Kidney (tissue), 14 donors: ENCODE results near the gene CPT1B. TPM values are rescaled to one million over a fixed set of nuclear protein-coding genes. Genes with fewer than 3 reads are reported as not detected.

Source experiments
- DNase-seq, 5 donors: peaks; one replicate each; pipeline ENCODE4 v3.0.0-alpha.2; 2013 to 2020
- FAIRE-seq: peaks from 2 replicates; lab custom pipeline; 2012; peaks lifted over from hg19 to GRCh38; lab: Jason Lieb, UNC
- H3K27ac ChIP-seq, 2 donors: one replicate each; pipeline ENCODE4 v1.7.0; 2013; ENCODE audit warnings: low read depth in 2 of 2, low read length in 2 of 2, inconsistent platforms in 1 of 2
- H3K27me3 ChIP-seq: one replicate; pipeline ENCODE4 v1.7.1; 2013; ENCODE audit warnings: low read length, inconsistent platforms; ENCODE audit not compliant: control insufficient read depth, insufficient read depth
- H3K36me3 ChIP-seq, 3 donors: one replicate each; pipeline versions ENCODE4 v1.7.0 to v1.7.1; 2013; ENCODE audit warnings: low read length in 3 of 3, control low read depth in 1 of 3, inconsistent platforms in 1 of 3; ENCODE audit not compliant: insufficient read depth in 3 of 3, control insufficient read depth in 2 of 3
- H3K4me1 ChIP-seq, 3 donors: one replicate each; pipeline versions ENCODE4 v1.7.0 to v1.7.1; 2013; ENCODE audit warnings: low read length in 3 of 3, inconsistent platforms in 1 of 3, low read depth in 1 of 3; ENCODE audit not compliant: control insufficient read depth in 2 of 3, insufficient read depth in 2 of 3
- H3K4me3 ChIP-seq, 3 donors: one replicate each; pipeline versions ENCODE4 v1.7.0 to v1.8.1; 2013; ENCODE audit warnings: low read length in 3 of 3, control low read depth in 1 of 3, inconsistent platforms in 1 of 3
- H3K9ac ChIP-seq, 3 donors: one replicate each; pipeline versions ENCODE4 v1.7.0 to v1.7.1; 2013; ENCODE audit warnings: low read length in 3 of 3, control low read depth in 1 of 3, inconsistent platforms in 1 of 3
- H3K9me3 ChIP-seq, 3 donors: one replicate each; pipeline versions ENCODE4 v1.7.0 to v1.7.1; 2013; ENCODE audit warnings: low read length in 3 of 3, control low read depth in 1 of 3, inconsistent platforms in 1 of 3; ENCODE audit not compliant: control insufficient read depth in 2 of 3, insufficient read depth in 1 of 3
- CTCF ChIP-seq: IDR thresholded peaks from 3 replicates; pipeline ENCODE4 v1.5.1; 2012; ENCODE audit warnings: mild to moderate bottlenecking, moderate library complexity, borderline replicate concordance; ENCODE audit not compliant: insufficient read depth; ENCODE audit errors: extremely low read depth
- intact Hi-C: fragments of 100-400 bp; cut with DNase I; formaldehyde crosslinking; loops from one replicate; pipeline ENCODE4 v1.11.1; 2022
- polyA plus RNA-seq: library from polyadenylated mRNA; stranded (reverse); fragments of 350-450 nt; fragmentation: Illumina TruSeq; extraction: RNeasy Lipid Tissue Mini Kit (QIAGEN cat#74804); gene quantifications from one replicate; pipeline ENCODE4 v1.2.3, GENCODE V29; 2014; ENCODE audit warnings: low read depth, low replicate concordance; ENCODE audit not compliant: insufficient read depth
- total RNA-seq: library from RNA; stranded (reverse); fragmentation: NEBNext Ultra II Directional; extraction: Animal tissue kit (Norgen Biotek cat#: 25700); gene quantifications from one replicate; pipeline ENCODE4 v1.2.1, GENCODE V29; 2021
- donor health status: control.
- donor health status: control.
- donor health status: control.
- donor health status: control.
- donor health status: control.
- donor health status: DM: yes; HTN: yes; CAD: no.
- donor health status: Normal renal cell carcinoma (clear cell type).

CPT1B gene
- total and polyA plus RNA-seq, 2 donors from 2014 or later, result 20.6 to 34.3 TPM

- TF ChIP-seq CTCF, result no peak
- FAIRE-seq (no peak), DNase-seq (peak in 2 of 5 donors; percentile 72 to 91)
- Histone ChIP-seq H3K4me3 (peak overlapping the region in 2 of 3 donors; percentile 52 to 65), H3K9ac (peak overlapping the region in 1 of 3 donors; percentile 58), H3K4me1 (peaks cover 0 to 28% (median 11%) of the 10 kb centered on the region in 3 donors), H3K36me3 (peaks cover 0 to 7% (median under 1%) of the 10 kb centered on the region in 3 donors), H3K9me3 (no peaks in the 10 kb centered on the region), H3K27ac (peak overlapping the region; percentile 89 to 95), H3K27me3 (peaks cover 7% of the 10 kb centered on the region)
- intact Hi-C loops, result no loop called here
Measured at GRCh38 chr22:50526834-50527801, 51.1 kb downstream of the CPT1B start.

GRCh38 chr22:50526108-50526833 is 52.0 kb downstream of the CPT1B start:
- peaks cover 6% of the 10 kb centered on the region for H3K27me3 ChIP-seq
- intact Hi-C loops, result no loop called here
- peak overlapping the region in 1 of 3 donors; percentile 58 for H3K9ac ChIP-seq
- FAIRE-seq (no peak), DNase-seq (peak; percentile 85 to 97 (median 87))
- TF ChIP-seq CTCF, result peak; percentile 51
- peaks cover 0 to 7% (median 6%) of the 10 kb centered on the region in 3 donors for H3K36me3 ChIP-seq
- peak overlapping the region; percentile 89 to 95 for H3K27ac ChIP-seq
- peak overlapping the region in 2 of 3 donors; percentile 52 to 65 for H3K4me3 ChIP-seq
- H3K9me3 ChIP-seq, result no peaks in the 10 kb centered on the region
- peaks cover 0 to 28% (median 11%) of the 10 kb centered on the region in 3 donors for H3K4me1 ChIP-seq

- intact Hi-C loops, result no loop called here
- Histone ChIP-seq H3K27me3 (peaks cover 2% of the 10 kb centered on the region), H3K4me1 (peaks cover 0 to 25% (median 11%) of the 10 kb centered on the region in 3 donors), H3K9ac (no peak overlapping the region), H3K27ac (peak overlapping the region; percentile 89 to 95), H3K9me3 (no peaks in the 10 kb centered on the region), H3K4me3 (peak overlapping the region in 2 of 3 donors; percentile 24 to 65), H3K36me3 (peaks cover 0 to 7% (median 6%) of the 10 kb centered on the region in 3 donors)
- DNase-seq (peak in 1 of 5 donors; percentile 91), FAIRE-seq (no peak)
- peak; percentile 29 for TF ChIP-seq CTCF
Measured at GRCh38 chr22:50525858-50526107, 52.4 kb downstream of the CPT1B start.
